Stimulated activated CD8-positive, alpha-beta memory T cell treated with anti-CD3 and anti-CD28 coated beads, Interleukin-2, amount 100 ng/mL, for 48 hours (primary cell): Measurements from ENCODE around the gene SLC22A23.

Source experiments
- DNase-seq, 2 donors: peaks; one replicate each; pipeline ENCODE4 v3.0.0-alpha.2; 2020; ENCODE audit warnings: low read depth in 2 of 2

The SLC22A23 gene

GRCh38 chr6:3222506-3223038, 234.3 kb downstream of the SLC22A23 start:
- no peak for DNase-seq

- no peak for DNase-seq
These were observed 235.3 kb downstream of the SLC22A23 start for GRCh38 chr6:3221578-3221977.

GRCh38 chr6:3220366-3220765, 236.5 kb downstream of the SLC22A23 start:
- DNase-seq: no peak
